ENCODE results near the gene ST7.

The ST7 gene

DNA sequence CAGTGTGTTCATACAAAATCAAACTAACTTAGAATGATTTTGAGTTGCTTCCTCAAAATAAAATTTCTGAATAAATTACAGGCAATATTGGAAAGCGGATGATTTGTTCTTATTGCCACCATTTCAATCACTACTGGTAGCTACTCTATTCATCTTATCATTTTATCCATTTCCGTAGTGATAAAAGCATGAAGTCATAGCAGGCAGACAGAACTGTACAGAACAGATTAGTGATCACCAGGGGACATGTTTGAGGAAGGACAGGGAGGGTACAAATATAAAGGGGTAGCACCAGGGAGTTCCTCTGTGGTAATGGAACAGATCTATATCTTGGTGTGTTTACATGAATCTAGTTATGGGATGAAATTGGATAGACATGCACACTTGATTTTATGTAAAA, 231.1 kb downstream of the ST7 start:
- no peak for DNase-seq (ENCODE audit: low read depth)
- in situ Hi-C loops (cut with HindIII; ENCODE audit: low sequenced_read_pairs) = no loop called here
- TF ChIP-seq, protein P1, sequence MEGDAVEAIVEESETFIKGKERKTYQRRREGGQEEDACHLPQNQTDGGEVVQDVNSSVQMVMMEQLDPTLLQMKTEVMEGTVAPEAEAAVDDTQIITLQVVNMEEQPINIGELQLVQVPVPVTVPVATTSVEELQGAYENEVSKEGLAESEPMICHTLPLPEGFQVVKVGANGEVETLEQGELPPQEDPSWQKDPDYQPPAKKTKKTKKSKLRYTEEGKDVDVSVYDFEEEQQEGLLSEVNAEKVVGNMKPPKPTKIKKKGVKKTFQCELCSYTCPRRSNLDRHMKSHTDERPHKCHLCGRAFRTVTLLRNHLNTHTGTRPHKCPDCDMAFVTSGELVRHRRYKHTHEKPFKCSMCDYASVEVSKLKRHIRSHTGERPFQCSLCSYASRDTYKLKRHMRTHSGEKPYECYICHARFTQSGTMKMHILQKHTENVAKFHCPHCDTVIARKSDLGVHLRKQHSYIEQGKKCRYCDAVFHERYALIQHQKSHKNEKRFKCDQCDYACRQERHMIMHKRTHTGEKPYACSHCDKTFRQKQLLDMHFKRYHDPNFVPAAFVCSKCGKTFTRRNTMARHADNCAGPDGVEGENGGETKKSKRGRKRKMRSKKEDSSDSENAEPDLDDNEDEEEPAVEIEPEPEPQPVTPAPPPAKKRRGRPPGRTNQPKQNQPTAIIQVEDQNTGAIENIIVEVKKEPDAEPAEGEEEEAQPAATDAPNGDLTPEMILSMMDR (IDR thresholded peaks at IDR 0.05; ENCODE audit: low read depth, low read length, missing control alignments) = no peak
- H3K4me3 ChIP-seq (ENCODE audit: low read depth, low read length) = no peak overlapping the region

DNA sequence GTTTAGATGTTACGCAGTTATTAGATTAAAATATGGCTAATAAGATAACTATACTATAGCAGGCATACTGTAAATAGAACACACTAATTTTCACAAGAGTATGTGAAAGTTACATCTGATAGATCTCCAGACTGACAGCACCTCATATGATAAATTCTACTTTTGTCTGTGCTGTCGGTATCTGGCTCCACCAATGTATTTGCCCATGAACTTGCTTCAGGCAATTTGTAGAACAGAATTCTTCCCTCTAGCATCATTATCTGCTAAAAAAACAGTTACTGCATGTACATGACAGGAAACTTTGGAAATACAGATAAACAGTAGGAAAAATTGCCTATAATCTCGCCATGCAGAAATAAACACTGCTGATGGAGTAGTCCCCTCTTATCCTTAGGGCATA, 231.8 kb downstream of the ST7 start:
- DNase-seq (ENCODE audit: low read depth) = no peak
- no peak overlapping the region for H3K4me3 ChIP-seq (ENCODE audit: low read depth, low read length)
- in situ Hi-C loops (cut with HindIII; ENCODE audit: low sequenced_read_pairs) = no loop called here
- TF ChIP-seq, protein P1 (IDR thresholded peaks at IDR 0.05; ENCODE audit: low read depth, low read length, missing control alignments) = no peak

DNA sequence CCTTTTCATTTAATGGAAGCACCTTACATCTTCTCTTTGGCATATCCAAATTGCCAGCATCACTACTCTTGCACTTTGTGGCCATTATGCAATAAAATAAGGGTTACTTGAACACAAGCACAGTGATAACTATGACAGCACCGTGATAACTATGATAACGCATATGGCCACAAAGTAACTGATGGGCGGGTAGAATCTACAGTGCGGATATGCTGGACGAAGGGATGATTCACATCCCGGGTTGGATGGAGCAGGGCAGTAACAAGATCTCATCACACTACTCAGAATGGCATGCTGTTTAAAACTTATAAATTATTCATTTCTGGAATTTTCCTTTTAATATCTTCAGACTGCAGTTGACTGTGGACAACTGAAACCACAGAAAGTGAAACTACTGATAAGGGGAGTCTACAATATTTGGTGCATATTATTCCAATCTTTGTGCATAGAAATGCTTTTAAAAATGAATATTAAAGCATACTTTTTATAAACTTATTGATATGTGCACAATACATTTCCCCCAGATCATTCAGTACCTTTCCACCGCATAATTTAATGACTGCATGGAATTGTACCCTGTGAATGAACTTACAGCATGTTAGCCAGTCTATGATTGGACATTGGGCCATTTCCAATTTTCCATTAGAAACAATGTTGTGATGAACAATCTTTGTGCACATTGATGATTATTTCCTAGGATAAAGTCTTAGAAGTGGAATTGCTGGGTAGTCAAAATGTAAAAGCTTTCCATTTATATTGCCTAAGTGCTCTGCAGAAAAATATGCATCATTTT, 233.1 kb downstream of the ST7 start:
- H3K4me3 ChIP-seq (ENCODE audit: low read depth, low read length) = no peak overlapping the region
- no peak for DNase-seq (ENCODE audit: low read depth)
- in situ Hi-C loops (cut with HindIII; ENCODE audit: low sequenced_read_pairs) = no loop called here
- TF ChIP-seq, protein P1 (IDR thresholded peaks at IDR 0.05; ENCODE audit: low read depth, low read length, missing control alignments) = no peak

DNA sequence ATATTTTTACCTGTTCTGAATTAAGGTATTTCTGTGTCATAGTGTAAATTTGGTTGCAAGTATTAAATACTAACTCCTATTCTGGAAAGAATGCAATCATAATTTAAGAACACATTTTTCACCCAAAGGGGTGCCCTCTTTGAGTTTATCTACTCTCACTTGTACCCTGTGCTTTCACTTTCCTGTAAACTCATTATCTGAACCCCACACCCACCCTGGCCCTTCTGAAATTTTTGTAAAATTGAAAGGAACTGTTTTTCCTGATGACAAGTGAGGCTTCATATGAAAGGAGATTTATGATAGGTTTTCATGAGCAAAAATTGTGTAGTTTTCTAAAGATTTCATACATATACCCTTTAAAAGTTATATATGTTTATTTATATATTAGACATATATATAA, 235.1 kb downstream of the ST7 start:
- no peak for DNase-seq (ENCODE audit: low read depth)
- in situ Hi-C loops (cut with HindIII; ENCODE audit: low sequenced_read_pairs) = no loop called here
- TF ChIP-seq, protein P1 (IDR thresholded peaks at IDR 0.05; ENCODE audit: low read depth, low read length, missing control alignments) = no peak
- no peak overlapping the region for H3K4me3 ChIP-seq (ENCODE audit: low read depth, low read length)

GRCh38 chr7:117188949-117189592, 235.8 kb downstream of the ST7 start:
- no peak overlapping the region for H3K4me3 ChIP-seq (ENCODE audit: low read depth, low read length)
- TF ChIP-seq, protein P1 (IDR thresholded peaks at IDR 0.05; ENCODE audit: low read depth, low read length, missing control alignments) = no peak
- in situ Hi-C loops (cut with HindIII; ENCODE audit: low sequenced_read_pairs) = no loop called here
- DNase-seq (ENCODE audit: low read depth) = no peak

- DNase-seq (ENCODE audit: low read depth) = no peak
- in situ Hi-C loops (cut with HindIII; ENCODE audit: low sequenced_read_pairs) = no loop called here
- no peak overlapping the region for H3K4me3 ChIP-seq (ENCODE audit: low read depth, low read length)
- TF ChIP-seq, protein P1 (IDR thresholded peaks at IDR 0.05; ENCODE audit: low read depth, low read length, missing control alignments) = no peak
These were observed 236.8 kb downstream of the ST7 start for GRCh38 chr7:117190104-117190503.
